CD4-positive, alpha-beta T cell (primary cell): ENCODE data around the gene THEM5. TPM values are rescaled to one million over a fixed set of nuclear protein-coding genes. Genes with fewer than 3 reads are reported as not detected.
A peak's percentile ranks its signal among the peaks of the same experiment; 100 is the strongest.

Experiments
- ATAC-seq: fragments of 200-7000 bp; cut with Tn5 transposase; one replicate; pipeline ENCODE4 v1.10.0; 2022; ENCODE audit warnings: mild to moderate bottlenecking; ENCODE audit not compliant: poor library complexity
- CTCF ChIA-PET: fragments of 350-600 bp; sonication (Branson Sonifier 250); formaldehyde crosslinking; loops from one replicate; lab custom pipeline; 2021; ENCODE audit warnings: antibody characterized with exemption, inconsistent platforms; lab: Charles Lee
- POLR2A ChIA-PET: fragments of 350-600 bp; sonication (Branson Sonifier 250); formaldehyde crosslinking; loops from one replicate; lab custom pipeline; 2021; ENCODE audit warnings: antibody characterized with exemption, inconsistent platforms; lab: Charles Lee
- DNase-seq, 14 experiments: peaks; one replicate each; pipeline ENCODE4 v3.0.0-alpha.2; 2013 to 2020; ENCODE audit warnings: mixed read lengths in 2 of 14
- H3K27ac ChIP-seq, 2 donors: one replicate each; pipeline versions ENCODE4 v1.5.1 to v1.7.0; 2013; ENCODE audit warnings: low read length in 2 of 2, low read depth in 1 of 2, mild to moderate bottlenecking in 1 of 2
- H3K27me3 ChIP-seq, 2 experiments: 1 replicate in 1 of 2; 2 replicates in 1 of 2; pipeline versions ENCODE4 v1.6.1 to v1.7.0; 2013; ENCODE audit warnings: low read length in 2 of 2, control low read depth in 1 of 2, mild to moderate bottlenecking in 1 of 2, moderate library complexity in 1 of 2; ENCODE audit not compliant: insufficient read depth in 2 of 2, control insufficient read depth in 1 of 2
- H3K36me3 ChIP-seq: one replicate; pipeline ENCODE4 v1.6.1; 2013; ENCODE audit warnings: low read length, control low read depth; ENCODE audit not compliant: insufficient read depth
- H3K4me1 ChIP-seq: one replicate; pipeline ENCODE4 v1.6.1; 2013; ENCODE audit warnings: low read length, control low read depth; ENCODE audit not compliant: insufficient read depth
- H3K4me3 ChIP-seq: one replicate; pipeline ENCODE4 v1.5.1; 2013; ENCODE audit warnings: mild to moderate bottlenecking, low read length, moderate library complexity
- H3K9me3 ChIP-seq, 2 experiments: 1 replicate in 1 of 2; 2 replicates in 1 of 2; pipeline versions ENCODE4 v1.6.1 to v1.7.0; 2013; ENCODE audit warnings: low read length in 2 of 2, mild to moderate bottlenecking in 2 of 2, control low read depth in 1 of 2, moderate library complexity in 1 of 2; ENCODE audit not compliant: control insufficient read depth in 1 of 2, insufficient read depth in 1 of 2
- H3K27ac Mint-ChIP-seq: one replicate; pipeline ENCODE4 v1.8.0; 2020; ENCODE audit warnings: mixed read lengths
- H3K27me3 Mint-ChIP-seq: one replicate; pipeline ENCODE4 v1.8.0; 2021; ENCODE audit warnings: mixed read lengths
- H3K36me3 Mint-ChIP-seq: one replicate; pipeline ENCODE4 v1.8.0; 2021; ENCODE audit warnings: low read depth, mixed read lengths
- H3K4me1 Mint-ChIP-seq: one replicate; pipeline ENCODE4 v1.8.0; 2021; ENCODE audit warnings: low read depth, mixed read lengths
- H3K4me3 Mint-ChIP-seq: one replicate; pipeline ENCODE4 v1.8.0; 2020; ENCODE audit warnings: mild to moderate bottlenecking, mixed read lengths
- H3K9me3 Mint-ChIP-seq: one replicate; pipeline ENCODE4 v1.8.0; 2020; ENCODE audit warnings: mixed read lengths
- intact Hi-C, 2 experiments: fragments of 100-400 bp; cut with DNase I in 1 of 2; cut with micrococcal nuclease in 1 of 2; formaldehyde crosslinking; loops; one replicate each; pipeline versions ENCODE4 v1.15.1 to v1.9.0; 2023 to 2025; cut with DNase I, micrococcal nuclease
- total RNA-seq, 174 experiments: library from RNA in 2 of 174; stranded (reverse) in 2 of 174; gene quantifications; one replicate each; pipeline ENCODE4 v1.2.3 and lab custom pipeline; 2021 to 2026
- TF ChIP-seq, protein P1 (sequence below): fragments of 200-600 bp; IDR thresholded peaks from one replicate; pipeline ENCODE4 v1.8.0; 2022; ENCODE audit warnings: antibody characterized with exemption, mild to moderate bottlenecking

The THEM5 gene
- total RNA-seq, 2 experiments from 2014 or later: not detected

DNA sequence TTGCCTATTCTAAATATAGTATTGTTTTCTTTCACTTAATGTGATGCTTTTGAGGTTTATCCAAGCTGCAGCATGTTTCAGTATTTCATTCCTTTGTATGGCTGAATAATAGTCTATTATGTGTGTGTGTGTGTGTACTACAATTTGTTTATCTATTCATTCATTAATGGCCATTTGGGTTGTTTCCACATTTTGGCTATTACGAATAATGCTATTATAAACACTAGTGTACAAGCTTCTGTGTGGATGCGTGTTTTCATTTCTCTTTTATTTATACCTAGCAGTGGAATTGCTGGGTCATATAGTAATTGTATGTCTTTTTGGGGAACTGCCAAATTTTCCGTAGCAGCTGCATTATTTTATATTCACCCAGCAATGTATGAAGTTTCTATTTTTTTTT, 15.0 kb upstream of the THEM5 start:
- peaks cover 5% of the 10 kb centered on the region for H3K4me1 Mint-ChIP-seq
- no peak overlapping the region for H3K4me3 Mint-ChIP-seq
- peaks cover 8% of the 10 kb centered on the region for H3K36me3 Mint-ChIP-seq
- no peaks in the 10 kb centered on the region for H3K27me3 Mint-ChIP-seq
- H3K9me3 ChIP-seq: no peaks in the 10 kb centered on the region
- H3K27ac Mint-ChIP-seq: no peak overlapping the region
- TF ChIP-seq, protein P1, sequence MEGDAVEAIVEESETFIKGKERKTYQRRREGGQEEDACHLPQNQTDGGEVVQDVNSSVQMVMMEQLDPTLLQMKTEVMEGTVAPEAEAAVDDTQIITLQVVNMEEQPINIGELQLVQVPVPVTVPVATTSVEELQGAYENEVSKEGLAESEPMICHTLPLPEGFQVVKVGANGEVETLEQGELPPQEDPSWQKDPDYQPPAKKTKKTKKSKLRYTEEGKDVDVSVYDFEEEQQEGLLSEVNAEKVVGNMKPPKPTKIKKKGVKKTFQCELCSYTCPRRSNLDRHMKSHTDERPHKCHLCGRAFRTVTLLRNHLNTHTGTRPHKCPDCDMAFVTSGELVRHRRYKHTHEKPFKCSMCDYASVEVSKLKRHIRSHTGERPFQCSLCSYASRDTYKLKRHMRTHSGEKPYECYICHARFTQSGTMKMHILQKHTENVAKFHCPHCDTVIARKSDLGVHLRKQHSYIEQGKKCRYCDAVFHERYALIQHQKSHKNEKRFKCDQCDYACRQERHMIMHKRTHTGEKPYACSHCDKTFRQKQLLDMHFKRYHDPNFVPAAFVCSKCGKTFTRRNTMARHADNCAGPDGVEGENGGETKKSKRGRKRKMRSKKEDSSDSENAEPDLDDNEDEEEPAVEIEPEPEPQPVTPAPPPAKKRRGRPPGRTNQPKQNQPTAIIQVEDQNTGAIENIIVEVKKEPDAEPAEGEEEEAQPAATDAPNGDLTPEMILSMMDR: no peak
- intact Hi-C loops: no loop called here
- no peak overlapping the region for H3K4me3 ChIP-seq
- POLR2A ChIA-PET: no interaction called here
- no peaks in the 10 kb centered on the region for H3K27me3 ChIP-seq
- no peaks in the 10 kb centered on the region for H3K9me3 Mint-ChIP-seq
- H3K4me1 ChIP-seq: no peaks in the 10 kb centered on the region
- ATAC-seq (no peak), DNase-seq (no peak)
- H3K36me3 ChIP-seq: peaks cover 9% of the 10 kb centered on the region
- H3K27ac ChIP-seq: no peak overlapping the region
- CTCF ChIA-PET: no interaction called here

GRCh38 chr1:151867765-151868411, 14.4 kb upstream of the THEM5 start:
- Mint-ChIP-seq H3K27me3 (no peaks in the 10 kb centered on the region), H3K36me3 (peaks cover 2% of the 10 kb centered on the region), H3K4me3 (no peak overlapping the region), H3K27ac (no peak overlapping the region), H3K9me3 (no peaks in the 10 kb centered on the region), H3K4me1 (peaks cover 5% of the 10 kb centered on the region)
- intact Hi-C loops: no loop called here
- ATAC-seq (no peak), DNase-seq (peak in 2 of 14 experiments; percentile 45 to 48)
- H3K27ac ChIP-seq: no peak overlapping the region
- ChIA-PET POLR2A (no interaction called here), CTCF (no interaction called here)
- H3K4me1 ChIP-seq: no peaks in the 10 kb centered on the region
- no peaks in the 10 kb centered on the region for H3K27me3 ChIP-seq
- H3K36me3 ChIP-seq: peaks cover 3% of the 10 kb centered on the region
- H3K4me3 ChIP-seq: no peak overlapping the region
- TF ChIP-seq, protein P1: no peak
- H3K9me3 ChIP-seq: no peaks in the 10 kb centered on the region

DNA sequence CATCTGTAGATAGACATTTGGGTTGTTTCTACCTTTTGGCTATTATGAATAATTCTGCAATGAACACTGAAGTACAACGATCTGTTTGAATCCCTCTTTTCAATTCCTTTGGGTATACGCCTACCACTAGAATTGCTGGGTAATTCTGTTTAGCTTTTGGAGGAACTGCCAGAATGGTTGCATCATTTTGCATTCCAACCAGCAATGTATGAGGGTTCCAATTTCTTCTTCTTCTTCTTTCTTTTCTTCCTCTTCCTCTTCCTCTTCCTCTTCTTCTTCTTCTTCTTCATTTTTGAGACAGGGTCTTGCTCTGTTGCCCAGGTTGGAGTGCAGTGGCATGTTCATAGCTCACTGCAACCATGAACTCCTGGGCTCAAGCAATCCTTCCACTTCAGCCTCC, 13.8 kb upstream of the THEM5 start:
- Histone ChIP-seq H3K4me1 (no peaks in the 10 kb centered on the region), H3K27ac (no peak overlapping the region), H3K4me3 (no peak overlapping the region), H3K36me3 (no peaks in the 10 kb centered on the region), H3K9me3 (no peaks in the 10 kb centered on the region), H3K27me3 (no peaks in the 10 kb centered on the region)
- Mint-ChIP-seq H3K36me3 (no peaks in the 10 kb centered on the region), H3K9me3 (no peaks in the 10 kb centered on the region), H3K4me1 (peaks cover 5% of the 10 kb centered on the region), H3K27me3 (no peaks in the 10 kb centered on the region), H3K27ac (no peak overlapping the region), H3K4me3 (no peak overlapping the region)
- intact Hi-C loops: no loop called here
- ATAC-seq (no peak), DNase-seq (no peak)
- CTCF ChIA-PET: no interaction called here
- TF ChIP-seq, protein P1: no peak
- POLR2A ChIA-PET: no interaction called here
